Measurements from ENCODE around the gene NAGS. TPM values are rescaled to one million over a fixed set of nuclear protein-coding genes. Genes with fewer than 3 reads are reported as not detected.

The NAGS gene
- total RNA-seq, 2 donors from 2014 or later, result 2.1 TPM; not detected in 1

GRCh38 chr17:43998552-43998951, 5.9 kb upstream of the NAGS start:
- TF ChIP-seq POLR2A (IDR thresholded peaks at IDR 0.05), result no peak
- TF ChIP-seq, protein P1, sequence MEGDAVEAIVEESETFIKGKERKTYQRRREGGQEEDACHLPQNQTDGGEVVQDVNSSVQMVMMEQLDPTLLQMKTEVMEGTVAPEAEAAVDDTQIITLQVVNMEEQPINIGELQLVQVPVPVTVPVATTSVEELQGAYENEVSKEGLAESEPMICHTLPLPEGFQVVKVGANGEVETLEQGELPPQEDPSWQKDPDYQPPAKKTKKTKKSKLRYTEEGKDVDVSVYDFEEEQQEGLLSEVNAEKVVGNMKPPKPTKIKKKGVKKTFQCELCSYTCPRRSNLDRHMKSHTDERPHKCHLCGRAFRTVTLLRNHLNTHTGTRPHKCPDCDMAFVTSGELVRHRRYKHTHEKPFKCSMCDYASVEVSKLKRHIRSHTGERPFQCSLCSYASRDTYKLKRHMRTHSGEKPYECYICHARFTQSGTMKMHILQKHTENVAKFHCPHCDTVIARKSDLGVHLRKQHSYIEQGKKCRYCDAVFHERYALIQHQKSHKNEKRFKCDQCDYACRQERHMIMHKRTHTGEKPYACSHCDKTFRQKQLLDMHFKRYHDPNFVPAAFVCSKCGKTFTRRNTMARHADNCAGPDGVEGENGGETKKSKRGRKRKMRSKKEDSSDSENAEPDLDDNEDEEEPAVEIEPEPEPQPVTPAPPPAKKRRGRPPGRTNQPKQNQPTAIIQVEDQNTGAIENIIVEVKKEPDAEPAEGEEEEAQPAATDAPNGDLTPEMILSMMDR (IDR thresholded peaks at IDR 0.05), result no peak
- ATAC-seq (no peak), DNase-seq (no peak)
- Histone ChIP-seq H3K4me1 (peaks cover 7% of the 10 kb centered on the region), H3K4me3 (no peak overlapping the region), H3K27me3 (peaks cover 0 to 10% of the 10 kb centered on the region in 2 donors), H3K36me3 (replicated peaks in 1 of 2; ENCODE audit: insufficient read depth in 1 of 2, low read depth in 2 of 2) (no peaks in the 10 kb centered on the region), H3K27ac (no peak overlapping the region), H3K9me3 (no peaks in the 10 kb centered on the region)
- intact Hi-C loops (cut with DNase I), result no loop called here
- 69 to 80% methylated on average over 3 of the region's 3 CpGs for WGBS, 2 donors

DNA sequence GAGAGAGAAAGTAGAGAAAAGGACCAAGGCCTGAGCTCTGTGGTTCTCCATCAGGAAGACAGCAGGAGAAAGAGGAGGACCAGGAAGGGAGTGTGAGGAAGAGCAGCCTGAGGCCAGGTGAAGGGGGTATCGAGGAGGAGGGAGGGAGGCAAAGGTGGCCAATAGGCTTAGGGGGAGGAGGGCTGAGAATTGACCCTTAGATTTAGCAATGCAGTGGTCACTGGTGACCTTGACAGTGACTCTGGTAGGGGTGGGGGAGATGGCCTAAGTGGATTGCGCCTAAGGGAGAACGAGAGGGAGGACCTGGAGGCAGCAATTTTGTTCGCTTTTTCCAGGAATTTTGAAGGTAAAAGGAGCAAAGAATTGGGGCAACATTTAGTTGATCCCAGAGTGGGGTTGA, 5.4 kb upstream of the NAGS start:
- no peaks in the 10 kb centered on the region for H3K9me3 ChIP-seq
- TF ChIP-seq, protein P1 (IDR thresholded peaks at IDR 0.05), result no peak
- TF ChIP-seq POLR2A (IDR thresholded peaks at IDR 0.05), result no peak
- 64 to 77% methylated on average over 4 of the region's 4 CpGs for WGBS, 2 donors
- H3K4me3 ChIP-seq, result no peak overlapping the region
- intact Hi-C loops (cut with DNase I), result no loop called here
- H3K36me3 ChIP-seq (replicated peaks in 1 of 2; ENCODE audit: insufficient read depth in 1 of 2, low read depth in 2 of 2), result no peaks in the 10 kb centered on the region
- ATAC-seq, result no peak
- peaks cover 0 to 10% of the 10 kb centered on the region in 2 donors for H3K27me3 ChIP-seq
- no peak for DNase-seq
- peaks cover 7% of the 10 kb centered on the region for H3K4me1 ChIP-seq
- H3K27ac ChIP-seq, result no peak overlapping the region

- DNase-seq, result no peak
- Histone ChIP-seq H3K27ac (no peak overlapping the region), H3K9me3 (no peaks in the 10 kb centered on the region), H3K36me3 (replicated peaks in 1 of 2; ENCODE audit: insufficient read depth in 1 of 2, low read depth in 2 of 2) (no peaks in the 10 kb centered on the region), H3K27me3 (peaks cover 0 to 13% of the 10 kb centered on the region in 2 donors), H3K4me1 (peaks cover 11% of the 10 kb centered on the region), H3K4me3 (no peak overlapping the region)
- WGBS, 2 donors, result 87% methylated on average over 12 of the region's 12 CpGs
- TF ChIP-seq, protein P1 (IDR thresholded peaks at IDR 0.05), result no peak
- no peak for TF ChIP-seq POLR2A (IDR thresholded peaks at IDR 0.05)
- intact Hi-C loops (cut with DNase I), result no loop called here
- ATAC-seq, result no peak
Observed at GRCh38 chr17:44000141-44000860, 4.1 kb upstream of the NAGS start.

DNA sequence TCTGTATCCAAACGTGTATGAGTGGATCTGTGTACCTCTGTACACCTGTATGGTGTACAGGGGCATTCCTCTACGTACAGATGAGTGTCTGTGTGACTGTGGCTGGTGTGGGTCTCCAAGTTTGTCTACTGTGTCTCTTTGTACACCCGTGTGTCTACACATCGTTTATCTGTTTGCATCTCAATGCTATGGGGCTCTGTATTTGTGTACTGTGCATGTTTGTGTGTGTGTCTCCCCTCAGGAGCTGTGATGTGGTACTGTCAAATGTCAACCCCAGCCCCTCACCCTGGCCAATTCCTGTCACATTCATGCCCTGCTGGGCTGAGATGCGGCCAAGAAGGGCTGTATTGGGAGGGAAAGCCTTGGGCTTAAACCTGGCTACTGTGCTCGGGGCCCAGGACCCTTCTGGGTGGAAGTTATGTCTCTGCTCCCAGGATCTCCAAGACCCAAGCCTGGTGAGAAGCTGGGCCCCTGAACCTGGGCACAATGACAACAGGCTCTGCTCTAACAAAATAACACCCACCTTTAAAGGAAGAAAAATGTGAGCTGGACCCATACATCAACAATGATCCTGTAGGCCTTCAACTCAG, 3.5 kb upstream of the NAGS start:
- 54 to 66% methylated on average over 6 of the region's 6 CpGs for WGBS, 2 donors
- Histone ChIP-seq H3K4me3 (no peak overlapping the region), H3K4me1 (peaks cover 17% of the 10 kb centered on the region), H3K27ac (no peak overlapping the region), H3K27me3 (peaks cover 0 to 14% of the 10 kb centered on the region in 2 donors), H3K36me3 (replicated peaks in 1 of 2; ENCODE audit: insufficient read depth in 1 of 2, low read depth in 2 of 2) (no peaks in the 10 kb centered on the region), H3K9me3 (no peaks in the 10 kb centered on the region)
- intact Hi-C loops (cut with DNase I), result no loop called here
- DNase-seq (no peak), ATAC-seq (no peak)
- TF ChIP-seq, protein P1 (IDR thresholded peaks at IDR 0.05), result no peak
- no peak for TF ChIP-seq POLR2A (IDR thresholded peaks at IDR 0.05)

Data from body of pancreas (tissue), 4 donors.